Kidney epithelial cell (primary cell): ENCODE results near the gene RPS6KA2. TPM values are rescaled to one million over a fixed set of nuclear protein-coding genes. Genes with fewer than 3 reads are reported as not detected.

Experiments
- DNase-seq: peaks from one replicate; pipeline ENCODE4 v3.0.0-alpha.2; 2010; ENCODE audit warnings: low read depth
- H3K27me3 ChIP-seq: 2 replicates; pipeline ENCODE4 v1.6.0; 2011; ENCODE audit warnings: low read length; ENCODE audit not compliant: control insufficient read depth, insufficient read depth
- H3K36me3 ChIP-seq: 2 replicates; pipeline ENCODE4 v1.5.1; 2011; ENCODE audit warnings: low read length; ENCODE audit not compliant: control insufficient read depth, insufficient read depth
- H3K4me3 ChIP-seq: 2 replicates; pipeline ENCODE4 v1.5.1; 2011; ENCODE audit warnings: low read depth, mild to moderate bottlenecking, control low read depth, low read length
- CTCF ChIP-seq: IDR thresholded peaks from 2 replicates; pipeline ENCODE4 v1.5.1; 2011; ENCODE audit warnings: mild to moderate bottlenecking, moderate library complexity, low read length, control low read depth, inconsistent platforms; ENCODE audit not compliant: insufficient read depth, poor library complexity, severe bottlenecking
- total RNA-seq: library from RNA; depleted of rRNA; stranded (reverse); fragments of >200 nt; gene quantifications from 2 replicates; pipeline ENCODE4 v1.2.3, GENCODE V29; 2015

Gene RPS6KA2
- total RNA-seq, 1 donor from 2014 or later: 51.9 TPM

GRCh38 chr6:166648846-166649245 lies 21.8 kb upstream of the RPS6KA2 start:
- no peaks in the 10 kb centered on the region for H3K36me3 ChIP-seq
- H3K4me3 ChIP-seq: no peak overlapping the region
- no peak for DNase-seq
- H3K27me3 ChIP-seq: no peaks in the 10 kb centered on the region
- no peak for TF ChIP-seq CTCF

- Histone ChIP-seq H3K4me3 (no peak overlapping the region), H3K27me3 (no peaks in the 10 kb centered on the region), H3K36me3 (no peaks in the 10 kb centered on the region)
- TF ChIP-seq CTCF: no peak
- DNase-seq: no peak
These were observed 20.8 kb upstream of the RPS6KA2 start for GRCh38 chr6:166647896-166648295.

GRCh38 chr6:166646716-166647115 lies 19.7 kb upstream of the RPS6KA2 start:
- H3K4me3 ChIP-seq: no peak overlapping the region
- no peaks in the 10 kb centered on the region for H3K27me3 ChIP-seq
- TF ChIP-seq CTCF: no peak
- H3K36me3 ChIP-seq: no peaks in the 10 kb centered on the region
- DNase-seq: no peak

GRCh38 chr6:166645896-166646295 lies 18.8 kb upstream of the RPS6KA2 start:
- Histone ChIP-seq H3K27me3 (no peaks in the 10 kb centered on the region), H3K4me3 (no peak overlapping the region), H3K36me3 (no peaks in the 10 kb centered on the region)
- no peak for TF ChIP-seq CTCF
- DNase-seq: no peak

GRCh38 chr6:166644681-166645080 lies 17.6 kb upstream of the RPS6KA2 start:
- TF ChIP-seq CTCF: no peak
- Histone ChIP-seq H3K36me3 (no peaks in the 10 kb centered on the region), H3K4me3 (no peak overlapping the region), H3K27me3 (peaks cover 2% of the 10 kb centered on the region)
- no peak for DNase-seq

GRCh38 chr6:166643891-166644590 lies 17.0 kb upstream of the RPS6KA2 start:
- H3K27me3 ChIP-seq: peaks cover 7% of the 10 kb centered on the region
- no peak for DNase-seq
- no peaks in the 10 kb centered on the region for H3K36me3 ChIP-seq
- H3K4me3 ChIP-seq: no peak overlapping the region
- no peak for TF ChIP-seq CTCF
